Measurements from ENCODE around the gene VIT. TPM values are rescaled to one million over a fixed set of nuclear protein-coding genes. Genes with fewer than 3 reads are reported as not detected.

The VIT gene, protein sequence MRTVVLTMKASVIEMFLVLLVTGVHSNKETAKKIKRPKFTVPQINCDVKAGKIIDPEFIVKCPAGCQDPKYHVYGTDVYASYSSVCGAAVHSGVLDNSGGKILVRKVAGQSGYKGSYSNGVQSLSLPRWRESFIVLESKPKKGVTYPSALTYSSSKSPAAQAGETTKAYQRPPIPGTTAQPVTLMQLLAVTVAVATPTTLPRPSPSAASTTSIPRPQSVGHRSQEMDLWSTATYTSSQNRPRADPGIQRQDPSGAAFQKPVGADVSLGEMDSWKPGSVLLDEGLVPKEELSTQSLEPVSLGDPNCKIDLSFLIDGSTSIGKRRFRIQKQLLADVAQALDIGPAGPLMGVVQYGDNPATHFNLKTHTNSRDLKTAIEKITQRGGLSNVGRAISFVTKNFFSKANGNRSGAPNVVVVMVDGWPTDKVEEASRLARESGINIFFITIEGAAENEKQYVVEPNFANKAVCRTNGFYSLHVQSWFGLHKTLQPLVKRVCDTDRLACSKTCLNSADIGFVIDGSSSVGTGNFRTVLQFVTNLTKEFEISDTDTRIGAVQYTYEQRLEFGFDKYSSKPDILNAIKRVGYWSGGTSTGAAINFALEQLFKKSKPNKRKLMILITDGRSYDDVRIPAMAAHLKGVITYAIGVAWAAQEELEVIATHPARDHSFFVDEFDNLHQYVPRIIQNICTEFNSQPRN
- total RNA-seq, result 10 to 100 TPM; 21.3 to 42.7 (median 28.9) TPM

DNA sequence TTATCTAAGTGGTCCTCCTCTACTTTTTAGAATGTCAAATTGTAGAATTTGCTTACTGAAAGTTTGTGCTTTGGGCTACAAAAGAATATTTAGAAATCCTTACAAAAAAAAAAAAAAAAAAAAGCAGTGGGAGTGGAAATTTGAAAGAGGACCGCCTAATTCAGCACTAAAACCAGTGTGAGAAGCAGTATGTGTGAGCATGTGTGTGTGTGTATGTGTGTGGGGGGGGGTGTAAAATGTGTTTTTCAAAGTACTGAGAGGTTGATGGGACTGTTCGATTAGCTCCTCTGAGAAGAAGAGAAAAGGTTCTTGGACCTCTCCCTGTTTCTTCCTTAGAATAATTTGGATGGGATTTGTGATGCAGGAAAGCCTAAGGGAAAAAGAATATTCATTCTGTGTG, at the start of gene VIT:
TSS of gene VIT (plus strand) at position 175 of the 400 bp plus-strand sequence. CDS start 19,664 bp downstream, outside the sequence.
- Histone ChIP-seq H3K27ac (peak within 1 kb of the TSS in 1 of 4 donors; percentile 9), H3K36me3 (no peaks in the 10 kb centered on the region), H3K4me3 (peak within 1 kb of the TSS; percentile 19 to 23), H3K9me3 (no peaks in the 10 kb centered on the region), H3K4me1 (no peaks in the 10 kb centered on the region), H3K27me3 (no peaks in the 10 kb centered on the region)
- ATAC-seq, result no peak
- TF ChIP-seq, protein P1, sequence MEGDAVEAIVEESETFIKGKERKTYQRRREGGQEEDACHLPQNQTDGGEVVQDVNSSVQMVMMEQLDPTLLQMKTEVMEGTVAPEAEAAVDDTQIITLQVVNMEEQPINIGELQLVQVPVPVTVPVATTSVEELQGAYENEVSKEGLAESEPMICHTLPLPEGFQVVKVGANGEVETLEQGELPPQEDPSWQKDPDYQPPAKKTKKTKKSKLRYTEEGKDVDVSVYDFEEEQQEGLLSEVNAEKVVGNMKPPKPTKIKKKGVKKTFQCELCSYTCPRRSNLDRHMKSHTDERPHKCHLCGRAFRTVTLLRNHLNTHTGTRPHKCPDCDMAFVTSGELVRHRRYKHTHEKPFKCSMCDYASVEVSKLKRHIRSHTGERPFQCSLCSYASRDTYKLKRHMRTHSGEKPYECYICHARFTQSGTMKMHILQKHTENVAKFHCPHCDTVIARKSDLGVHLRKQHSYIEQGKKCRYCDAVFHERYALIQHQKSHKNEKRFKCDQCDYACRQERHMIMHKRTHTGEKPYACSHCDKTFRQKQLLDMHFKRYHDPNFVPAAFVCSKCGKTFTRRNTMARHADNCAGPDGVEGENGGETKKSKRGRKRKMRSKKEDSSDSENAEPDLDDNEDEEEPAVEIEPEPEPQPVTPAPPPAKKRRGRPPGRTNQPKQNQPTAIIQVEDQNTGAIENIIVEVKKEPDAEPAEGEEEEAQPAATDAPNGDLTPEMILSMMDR (IDR thresholded peaks at IDR 0.05), result no peak
- TF ChIP-seq POLR2AphosphoS5 (IDR thresholded peaks at IDR 0.05), result no peak
- TF ChIP-seq EP300 (IDR thresholded peaks at IDR 0.05), result no peak
- no peak for TF ChIP-seq POLR2A (IDR thresholded peaks at IDR 0.05)
- 37 to 100% methylated on average over 2 of the region's 2 CpGs for WGBS, 2 donors (ENCODE audit: low coverage in 1 of 2)

- Histone ChIP-seq H3K36me3 (no peaks in the 10 kb centered on the region), H3K27me3 (no peaks in the 10 kb centered on the region), H3K4me1 (no peaks in the 10 kb centered on the region), H3K27ac (no peak overlapping the region), H3K9me3 (peaks cover 0 to 10% (median 0%) of the 10 kb centered on the region in 3 donors), H3K4me3 (no peak overlapping the region)
- peak; percentile 31 for ATAC-seq
- TF ChIP-seq POLR2AphosphoS5 (IDR thresholded peaks at IDR 0.05), result no peak
- no peak for TF ChIP-seq EP300 (IDR thresholded peaks at IDR 0.05)
- TF ChIP-seq POLR2A (IDR thresholded peaks at IDR 0.05), result no peak
- TF ChIP-seq, protein P1 (IDR thresholded peaks at IDR 0.05), result no peak
- WGBS, 2 donors (ENCODE audit: low coverage in 1 of 2), result 82 to 89% methylated on average over 3 to 4 of the region's 4 CpGs
These were observed 46.3 kb upstream of the VIT start for GRCh38 chr2:36650031-36650829.

- Histone ChIP-seq H3K27me3 (no peaks in the 10 kb centered on the region), H3K27ac (no peak overlapping the region), H3K4me3 (no peak overlapping the region), H3K36me3 (no peaks in the 10 kb centered on the region), H3K4me1 (no peaks in the 10 kb centered on the region), H3K9me3 (no peaks in the 10 kb centered on the region)
- TF ChIP-seq, protein P1 (IDR thresholded peaks at IDR 0.05), result no peak
- TF ChIP-seq EP300 (IDR thresholded peaks at IDR 0.05) (no peak), POLR2AphosphoS5 (IDR thresholded peaks at IDR 0.05) (no peak), POLR2A (IDR thresholded peaks at IDR 0.05) (no peak)
- WGBS, 2 donors (ENCODE audit: low coverage in 1 of 2), result 85 to 97% methylated on average over 4 of the region's 5 CpGs
- no peak for ATAC-seq
These were observed 43.4 kb upstream of the VIT start for GRCh38 chr2:36653155-36653554.

DNA sequence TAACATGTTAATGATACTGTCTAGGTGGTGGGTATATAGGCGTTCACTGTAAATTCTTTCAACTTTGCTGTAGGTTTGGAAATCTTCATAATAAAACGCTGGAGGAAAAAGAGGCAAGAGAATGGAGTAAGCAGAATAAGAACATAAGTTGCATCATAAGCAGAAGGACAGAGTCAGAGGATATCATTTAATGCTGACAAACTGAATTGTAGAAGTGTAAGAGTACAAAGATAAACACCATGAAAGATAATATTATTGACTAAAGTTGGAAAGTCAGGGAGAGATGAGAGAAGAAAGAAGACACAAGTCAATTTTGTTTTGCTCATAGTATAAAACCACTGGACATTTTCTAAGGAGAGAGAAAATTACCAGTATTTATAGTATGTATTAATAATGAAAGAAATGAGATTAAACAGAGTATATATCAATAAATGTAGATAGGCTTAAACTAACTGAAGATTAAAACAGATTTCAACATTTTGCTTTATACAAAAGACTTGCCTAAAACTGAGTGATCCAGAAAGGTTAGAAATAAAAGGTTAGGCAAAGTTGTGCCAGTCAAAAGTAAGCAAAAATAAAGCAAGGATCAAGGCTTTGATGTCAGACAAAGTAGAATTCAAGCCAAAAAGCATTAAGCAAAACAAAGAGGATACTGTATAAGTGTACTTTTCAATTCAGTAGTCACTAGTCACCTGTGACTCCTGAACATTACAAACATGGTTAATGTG, 42.4 kb upstream of the VIT start:
- Histone ChIP-seq H3K4me1 (no peaks in the 10 kb centered on the region), H3K9me3 (no peaks in the 10 kb centered on the region), H3K27me3 (no peaks in the 10 kb centered on the region), H3K36me3 (no peaks in the 10 kb centered on the region), H3K27ac (no peak overlapping the region), H3K4me3 (no peak overlapping the region)
- ATAC-seq, result no peak
- WGBS, 2 donors (ENCODE audit: low coverage in 1 of 2), result 71% methylated on average over 2 of the region's 2 CpGs
- TF ChIP-seq POLR2A (IDR thresholded peaks at IDR 0.05) (no peak), EP300 (IDR thresholded peaks at IDR 0.05) (no peak), POLR2AphosphoS5 (IDR thresholded peaks at IDR 0.05) (no peak)
- TF ChIP-seq, protein P1 (IDR thresholded peaks at IDR 0.05), result no peak
